ENCODE data around the gene MED25. TPM values are rescaled to one million over a fixed set of nuclear protein-coding genes. Genes with fewer than 3 reads are reported as not detected.
"Not testable (repeated sequence)": the region's sequence is repeated elsewhere in the genome, so short reads cannot be mapped to it uniquely, and the experiment has no call there.

The MED25 gene
- polyA plus RNA-seq, 4 donors: 26.7 to 58.7 (median 41.2) TPM

DNA sequence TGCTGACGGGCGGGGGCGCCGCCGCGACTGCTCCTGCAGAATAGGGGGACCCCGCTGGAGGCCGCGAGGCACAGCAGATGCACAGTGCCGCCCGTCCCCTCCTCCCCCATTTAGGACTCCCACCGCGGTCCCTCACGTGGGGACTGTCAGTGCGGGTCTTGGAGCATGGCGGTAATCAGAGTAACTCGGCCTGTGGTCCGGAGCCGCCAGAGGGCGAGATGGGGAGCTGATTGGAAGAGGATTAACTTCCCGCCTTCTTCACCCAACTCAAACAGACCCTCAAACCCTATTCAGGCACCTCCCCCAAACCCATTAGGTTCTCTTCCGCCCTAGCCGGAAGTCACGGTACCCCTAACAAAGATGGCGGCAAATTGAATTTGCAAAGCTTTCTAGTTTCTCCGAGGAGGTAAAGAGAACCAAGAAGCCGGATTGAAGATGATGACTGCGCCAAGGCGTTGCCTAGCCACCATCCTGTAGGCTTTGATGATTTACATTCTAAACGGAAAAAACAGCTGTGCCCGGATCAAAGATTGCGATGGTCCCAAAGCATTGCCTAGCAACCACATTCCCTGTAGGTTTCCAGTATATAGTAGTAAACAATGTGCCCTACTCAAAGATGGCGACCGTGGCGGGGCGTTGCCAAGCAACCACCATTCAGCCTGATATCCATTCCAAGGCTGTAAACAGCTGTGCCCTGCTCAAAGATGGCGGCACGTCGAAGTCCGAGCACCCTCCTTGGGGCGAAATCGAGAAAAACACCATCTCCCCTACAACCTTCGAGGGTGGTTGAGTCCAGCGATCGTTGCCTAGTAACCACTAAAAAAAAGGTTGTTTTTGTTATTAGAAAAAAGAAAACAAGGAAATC is 4.9 kb upstream of the MED25 start, which contains the start of gene FUZ:
FUZ (minus strand) TSS at position 296 of the 865 bp plus-strand sequence; CDS start at position 110, 186 bp downstream.
- DNase-seq (peak; percentile 96 to 97), FAIRE-seq (no peak)
- peak within 1 kb of the TSS; percentile 4 to 82 (median 65) for H3K27ac ChIP-seq (ENCODE audit: low read depth in 1 of 3, low read length in 2 of 3)
- peaks cover 0 to 13% (median 4%) of the 10 kb centered on the region in 3 donors for H3K4me1 ChIP-seq (ENCODE audit: control insufficient read depth in 3 of 3, insufficient read depth in 2 of 3, low read depth in 1 of 3, low read length in 2 of 3)
- peaks cover 0 to 3% (median 0%) of the 10 kb centered on the region in 3 donors for H3K36me3 ChIP-seq (ENCODE audit: control insufficient read depth in 3 of 3, insufficient read depth in 2 of 3, low read depth in 1 of 3, low read length in 3 of 3)
- H3K27me3 ChIP-seq (ENCODE audit: control insufficient read depth in 3 of 3, insufficient read depth in 3 of 3, low read length in 3 of 3): no peaks in the 10 kb centered on the region
- H3K9me3 ChIP-seq (ENCODE audit: control insufficient read depth in 2 of 2, insufficient read depth in 1 of 2, low read depth in 1 of 2, low read length in 1 of 2): no peaks in the 10 kb centered on the region
- peak within 1 kb of the TSS; percentile 26 to 56 (median 56) for H3K4me3 ChIP-seq (ENCODE audit: low read depth in 1 of 3, low read length in 3 of 3)
- WGBS, 3 donors: 1 to 2% (median 1%) methylated on average over 44 to 45 of the region's 45 CpGs

DNA sequence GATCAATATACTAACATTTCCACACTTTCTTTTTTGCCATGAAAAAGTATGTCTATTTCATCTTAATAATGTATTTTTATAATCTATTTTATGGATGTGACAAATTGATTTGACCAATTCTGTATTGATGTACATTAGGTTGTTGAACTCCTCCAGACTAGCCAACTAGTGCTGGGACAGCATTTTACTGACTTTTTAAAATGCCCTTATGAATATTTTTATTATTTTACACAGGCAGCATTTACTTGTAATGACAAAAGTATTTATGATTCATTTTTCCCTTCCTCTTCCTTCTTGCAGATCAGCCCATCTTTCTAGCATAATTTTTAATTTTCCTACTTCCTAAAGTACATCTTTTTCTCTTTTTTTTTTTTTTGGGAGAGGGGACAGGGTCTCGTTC is 4.1 kb upstream of the MED25 start:
- Histone ChIP-seq H3K36me3 (ENCODE audit: control insufficient read depth in 3 of 3, insufficient read depth in 2 of 3, low read depth in 1 of 3, low read length in 3 of 3) (peaks cover 0 to 2% (median 0%) of the 10 kb centered on the region in 3 donors), H3K4me3 (ENCODE audit: low read depth in 1 of 3, low read length in 3 of 3) (peak overlapping the region in 1 of 3 donors; percentile 56), H3K9me3 (ENCODE audit: control insufficient read depth in 2 of 2, insufficient read depth in 1 of 2, low read depth in 1 of 2, low read length in 1 of 2) (no peaks in the 10 kb centered on the region), H3K27me3 (ENCODE audit: control insufficient read depth in 3 of 3, insufficient read depth in 3 of 3, low read length in 3 of 3) (no peaks in the 10 kb centered on the region), H3K27ac (ENCODE audit: low read depth in 1 of 3, low read length in 2 of 3) (peak overlapping the region in 1 of 3 donors; percentile 65), H3K4me1 (ENCODE audit: control insufficient read depth in 3 of 3, insufficient read depth in 2 of 3, low read depth in 1 of 3, low read length in 2 of 3) (peaks cover 0 to 13% (median 6%) of the 10 kb centered on the region in 3 donors)
- no peak for FAIRE-seq
- DNase-seq: no peak
- 82 to 100% (median 84%) methylated on average over 1 of the region's 1 CpG for WGBS, 3 donors

DNA sequence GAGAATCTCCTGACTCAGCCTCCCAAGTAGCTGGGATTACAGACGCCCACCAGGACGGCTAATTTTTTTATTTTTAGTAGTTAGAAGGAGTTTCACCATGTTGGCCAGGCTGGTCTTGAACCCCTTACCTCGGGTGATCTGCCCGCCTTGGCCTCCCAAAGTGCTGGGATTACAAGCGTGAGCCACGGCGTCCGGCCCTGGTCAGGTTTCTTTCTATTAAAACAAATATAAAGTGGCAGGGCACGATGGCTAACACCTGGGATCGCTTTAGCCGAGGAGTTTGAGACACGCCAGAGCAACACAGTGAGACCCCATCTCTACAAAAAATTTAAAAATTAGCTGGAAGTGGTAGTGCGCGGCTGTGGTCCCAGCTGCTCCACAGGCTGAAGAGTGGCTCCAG is 1.5 kb upstream of the MED25 start:
- H3K27me3 ChIP-seq (ENCODE audit: control insufficient read depth in 3 of 3, insufficient read depth in 3 of 3, low read length in 3 of 3): no peaks in the 10 kb centered on the region
- FAIRE-seq (no peak), DNase-seq (no peak)
- H3K36me3 ChIP-seq (ENCODE audit: control insufficient read depth in 3 of 3, insufficient read depth in 2 of 3, low read depth in 1 of 3, low read length in 3 of 3): peaks cover 0 to 14% (median 0%) of the 10 kb centered on the region in 3 donors
- peaks cover 4 to 23% (median 5%) of the 10 kb centered on the region in 3 donors for H3K4me1 ChIP-seq (ENCODE audit: control insufficient read depth in 3 of 3, insufficient read depth in 2 of 3, low read depth in 1 of 3, low read length in 2 of 3)
- no peaks in the 10 kb centered on the region for H3K9me3 ChIP-seq (ENCODE audit: control insufficient read depth in 2 of 2, insufficient read depth in 1 of 2, low read depth in 1 of 2, low read length in 1 of 2)
- peak overlapping the region in 2 of 3 donors; percentile 85 to 94 for H3K27ac ChIP-seq (ENCODE audit: low read depth in 1 of 3, low read length in 2 of 3)
- WGBS, 3 donors: 75 to 78% (median 75%) methylated on average over 14 of the region's 14 CpGs
- no peak overlapping the region for H3K4me3 ChIP-seq (ENCODE audit: low read depth in 1 of 3, low read length in 3 of 3)

DNA sequence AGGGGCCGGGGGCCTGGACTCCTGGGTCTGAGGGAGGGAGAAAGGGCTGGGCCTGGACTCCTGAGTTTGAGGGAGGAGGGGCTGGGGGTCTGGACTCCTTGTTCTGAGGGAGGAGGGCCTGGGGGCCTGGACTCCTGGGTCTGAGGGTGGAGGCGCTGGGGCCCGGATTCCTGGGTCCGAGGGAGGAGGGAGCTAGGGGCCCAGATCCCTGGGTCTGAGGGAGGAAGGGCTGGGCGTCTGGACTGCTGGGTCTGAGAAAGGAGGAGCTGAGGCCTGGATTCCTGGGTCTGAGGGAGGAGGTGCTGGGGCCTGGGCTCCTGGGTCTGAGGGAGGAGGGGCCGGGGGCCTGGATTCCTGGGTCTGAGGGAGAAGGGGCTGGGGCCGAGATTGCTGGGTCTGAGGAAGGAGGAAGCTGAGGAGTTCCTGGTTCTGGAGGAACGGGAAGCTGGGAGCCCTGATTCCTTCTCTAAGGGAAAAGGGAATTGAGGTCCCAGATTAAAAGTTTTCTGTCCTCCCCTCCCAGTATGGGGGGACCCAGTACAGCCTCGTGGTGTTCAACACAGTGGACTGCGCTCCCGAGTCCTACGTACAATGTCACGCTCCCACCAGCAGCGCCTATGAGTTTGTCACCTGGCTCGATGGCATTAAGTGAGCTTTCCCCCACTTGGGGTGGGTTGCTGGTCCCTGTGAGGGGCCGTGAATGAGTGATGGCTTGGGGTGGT is 721 bp downstream of the MED25 start:
- H3K9me3 ChIP-seq (ENCODE audit: control insufficient read depth in 2 of 2, insufficient read depth in 1 of 2, low read depth in 1 of 2, low read length in 1 of 2): no peaks in the 10 kb centered on the region
- H3K36me3 ChIP-seq (ENCODE audit: control insufficient read depth in 3 of 3, insufficient read depth in 2 of 3, low read depth in 1 of 3, low read length in 3 of 3): peaks cover 0 to 31% (median 2%) of the 10 kb centered on the region in 3 donors
- H3K4me3 ChIP-seq (ENCODE audit: low read depth in 1 of 3, low read length in 3 of 3): peak overlapping the region; percentile 59 to 93 (median 69)
- peak in 1 of 2 donors; percentile 52 for DNase-seq
- FAIRE-seq: no peak
- peaks cover 4 to 23% (median 5%) of the 10 kb centered on the region in 3 donors for H3K4me1 ChIP-seq (ENCODE audit: control insufficient read depth in 3 of 3, insufficient read depth in 2 of 3, low read depth in 1 of 3, low read length in 2 of 3)
- H3K27ac ChIP-seq (ENCODE audit: low read depth in 1 of 3, low read length in 2 of 3): peak overlapping the region; percentile 1 to 94 (median 91)
- H3K27me3 ChIP-seq (ENCODE audit: control insufficient read depth in 3 of 3, insufficient read depth in 3 of 3, low read length in 3 of 3): no peaks in the 10 kb centered on the region
- 14 to 26% (median 16%) methylated on average over 16 of the region's 16 CpGs for WGBS, 3 donors

DNA sequence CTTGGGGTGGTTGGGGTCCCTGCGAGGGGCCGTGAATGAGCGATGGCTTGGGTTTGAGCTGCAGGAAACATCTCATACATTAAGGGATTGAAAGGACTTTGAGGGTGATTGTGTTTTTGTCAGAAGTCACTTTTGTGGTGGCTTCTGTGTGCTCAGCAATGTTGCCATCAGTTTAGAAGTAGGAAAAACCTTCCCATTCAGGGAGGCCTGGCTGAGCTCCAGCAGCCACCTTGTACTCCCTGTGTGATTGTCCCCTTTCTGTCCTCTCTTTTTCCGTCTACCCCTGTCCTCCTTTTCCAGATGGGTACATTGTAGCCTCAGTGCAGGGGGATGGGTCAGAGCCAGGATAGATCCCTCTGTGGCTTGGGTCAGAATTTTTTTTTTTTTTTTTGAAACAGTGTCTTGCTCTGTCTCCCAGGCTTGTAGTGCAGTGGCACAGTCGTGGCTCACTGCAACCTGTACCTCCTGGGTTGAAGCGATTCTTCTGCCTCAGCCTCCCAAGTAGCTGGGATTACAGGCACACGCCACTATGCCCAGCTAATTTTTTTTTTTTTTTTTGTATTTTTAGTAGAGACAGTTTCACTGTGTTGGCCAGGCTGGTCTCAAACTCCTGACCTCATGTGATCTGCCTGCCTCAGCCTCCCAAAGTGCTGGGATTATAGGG is 1.5 kb downstream of the MED25 start:
- H3K4me3 ChIP-seq (ENCODE audit: low read depth in 1 of 3, low read length in 3 of 3): peak overlapping the region; percentile 59 to 93 (median 69)
- H3K36me3 ChIP-seq (ENCODE audit: control insufficient read depth in 3 of 3, insufficient read depth in 2 of 3, low read depth in 1 of 3, low read length in 3 of 3): peaks cover 0 to 37% (median 3%) of the 10 kb centered on the region in 3 donors
- not testable (repeated sequence) for H3K9me3 ChIP-seq (ENCODE audit: control insufficient read depth in 2 of 2, insufficient read depth in 1 of 2, low read depth in 1 of 2, low read length in 1 of 2); FAIRE-seq; H3K27me3 ChIP-seq (ENCODE audit: control insufficient read depth in 3 of 3, insufficient read depth in 3 of 3, low read length in 3 of 3); DNase-seq
- peaks cover 4 to 23% (median 5%) of the 10 kb centered on the region in 3 donors for H3K4me1 ChIP-seq (ENCODE audit: control insufficient read depth in 3 of 3, insufficient read depth in 2 of 3, low read depth in 1 of 3, low read length in 2 of 3)
- H3K27ac ChIP-seq (ENCODE audit: low read depth in 1 of 3, low read length in 2 of 3): peak overlapping the region in 1 of 3 donors; percentile 94
- WGBS, 3 donors: 61 to 78% (median 65%) methylated on average over 7 of the region's 7 CpGs

DNA sequence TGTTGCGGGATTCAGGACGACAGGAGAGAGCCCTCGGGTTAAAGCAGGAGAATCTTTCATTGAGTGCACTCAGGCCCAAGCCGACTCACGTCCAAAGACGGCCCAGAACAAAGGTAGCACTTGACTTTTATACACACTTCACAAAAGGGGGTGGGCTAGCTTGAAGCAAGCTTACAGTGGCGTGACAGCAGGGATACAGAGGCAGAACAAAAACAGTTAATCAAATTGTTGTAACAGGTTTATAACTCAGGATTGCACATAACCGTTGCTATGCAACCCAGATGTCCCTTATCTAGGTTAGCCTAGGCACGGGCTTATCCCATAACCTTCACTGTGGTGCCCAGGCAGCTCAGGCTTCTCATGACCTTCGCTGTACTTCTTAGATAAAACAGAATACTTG is 2.0 kb downstream of the MED25 start:
- Histone ChIP-seq H3K4me1 (ENCODE audit: control insufficient read depth in 3 of 3, insufficient read depth in 2 of 3, low read depth in 1 of 3, low read length in 2 of 3) (peaks cover 4 to 23% (median 5%) of the 10 kb centered on the region in 3 donors), H3K27me3 (ENCODE audit: control insufficient read depth in 3 of 3, insufficient read depth in 3 of 3, low read length in 3 of 3) (no peaks in the 10 kb centered on the region), H3K9me3 (ENCODE audit: control insufficient read depth in 2 of 2, insufficient read depth in 1 of 2, low read depth in 1 of 2, low read length in 1 of 2) (no peaks in the 10 kb centered on the region), H3K27ac (ENCODE audit: low read depth in 1 of 3, low read length in 2 of 3) (peak overlapping the region in 1 of 3 donors; percentile 65), H3K4me3 (ENCODE audit: low read depth in 1 of 3, low read length in 3 of 3) (no peak overlapping the region), H3K36me3 (ENCODE audit: control insufficient read depth in 3 of 3, insufficient read depth in 2 of 3, low read depth in 1 of 3, low read length in 3 of 3) (peaks cover 0 to 40% (median 3%) of the 10 kb centered on the region in 3 donors)
- no peak for FAIRE-seq
- DNase-seq: peak; percentile 59 to 73
- 33 to 69% (median 40%) methylated on average over 10 of the region's 10 CpGs for WGBS, 3 donors

DNA sequence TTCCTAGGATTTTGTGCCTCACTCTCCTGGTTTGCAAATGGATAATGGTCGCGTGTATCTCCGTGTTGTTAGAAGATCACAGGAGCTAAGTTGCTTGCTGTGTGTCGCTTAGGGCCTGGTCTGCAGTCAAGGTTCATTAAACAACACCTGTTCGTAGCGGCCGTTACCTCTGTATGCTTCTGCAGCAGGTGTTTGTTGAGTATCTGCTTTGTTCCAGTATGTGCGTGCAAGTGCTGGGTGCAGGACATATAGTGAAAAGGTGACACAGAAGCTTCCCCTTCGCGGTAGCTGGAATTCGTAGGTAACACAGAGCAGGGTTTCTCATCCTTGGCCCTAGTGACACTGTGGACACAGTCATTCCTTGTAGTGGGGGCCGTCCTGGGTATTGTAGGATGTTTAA is 5.4 kb downstream of the MED25 start:
- Histone ChIP-seq H3K27ac (ENCODE audit: low read depth in 1 of 3, low read length in 2 of 3) (no peak overlapping the region), H3K27me3 (ENCODE audit: control insufficient read depth in 3 of 3, insufficient read depth in 3 of 3, low read length in 3 of 3) (no peaks in the 10 kb centered on the region), H3K4me3 (ENCODE audit: low read depth in 1 of 3, low read length in 3 of 3) (no peak overlapping the region), H3K36me3 (ENCODE audit: control insufficient read depth in 3 of 3, insufficient read depth in 2 of 3, low read depth in 1 of 3, low read length in 3 of 3) (peaks cover 4 to 67% (median 4%) of the 10 kb centered on the region in 3 donors), H3K9me3 (ENCODE audit: control insufficient read depth in 2 of 2, insufficient read depth in 1 of 2, low read depth in 1 of 2, low read length in 1 of 2) (no peaks in the 10 kb centered on the region), H3K4me1 (ENCODE audit: control insufficient read depth in 3 of 3, insufficient read depth in 2 of 3, low read depth in 1 of 3, low read length in 2 of 3) (peaks cover 4 to 23% (median 5%) of the 10 kb centered on the region in 3 donors)
- no peak for FAIRE-seq
- WGBS, 3 donors: 86 to 89% (median 87%) methylated on average over 12 of the region's 12 CpGs
- DNase-seq: no peak

DNA sequence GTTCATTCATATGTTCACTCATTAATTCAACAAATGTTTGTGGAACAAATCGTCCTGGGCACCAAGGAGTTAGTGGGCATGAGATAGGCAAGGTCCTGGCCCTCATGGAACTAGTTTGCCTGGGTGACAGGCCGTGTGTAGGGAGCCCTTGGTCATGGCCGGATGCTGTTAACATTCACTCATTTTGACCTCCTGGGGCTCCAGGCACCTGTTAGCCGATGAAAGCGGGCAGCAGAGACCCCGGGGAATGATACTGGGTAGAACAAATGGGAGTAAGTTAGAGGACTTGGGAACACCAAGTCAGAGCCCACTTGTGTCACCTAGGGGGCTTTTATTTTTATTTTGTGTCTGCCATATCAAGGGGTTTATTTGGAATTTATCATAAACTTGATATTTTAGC is 6.6 kb downstream of the MED25 start:
- DNase-seq: no peak
- WGBS, 3 donors: 88 to 90% (median 90%) methylated on average over 6 of the region's 6 CpGs
- Histone ChIP-seq H3K27me3 (ENCODE audit: control insufficient read depth in 3 of 3, insufficient read depth in 3 of 3, low read length in 3 of 3) (no peaks in the 10 kb centered on the region), H3K9me3 (ENCODE audit: control insufficient read depth in 2 of 2, insufficient read depth in 1 of 2, low read depth in 1 of 2, low read length in 1 of 2) (no peaks in the 10 kb centered on the region), H3K36me3 (ENCODE audit: control insufficient read depth in 3 of 3, insufficient read depth in 2 of 3, low read depth in 1 of 3, low read length in 3 of 3) (peaks cover 4 to 79% (median 4%) of the 10 kb centered on the region in 3 donors), H3K4me1 (ENCODE audit: control insufficient read depth in 3 of 3, insufficient read depth in 2 of 3, low read depth in 1 of 3, low read length in 2 of 3) (peaks cover 0 to 14% (median 0%) of the 10 kb centered on the region in 3 donors), H3K27ac (ENCODE audit: low read depth in 1 of 3, low read length in 2 of 3) (no peak overlapping the region), H3K4me3 (ENCODE audit: low read depth in 1 of 3, low read length in 3 of 3) (no peak overlapping the region)
- no peak for FAIRE-seq
